IPS DF 6.9 (cell line): Measurements from ENCODE around the gene TAOK3.

Experiments
- DNase-seq: peaks from one replicate; pipeline ENCODE4 v3.0.0-alpha.2; 2013; ENCODE audit warnings: low read depth, low spot score
- H3K27ac ChIP-seq: one replicate; pipeline ENCODE4 v1.5.1; 2013; ENCODE audit warnings: low read length, control low read depth
- H3K27me3 ChIP-seq: 2 replicates; pipeline ENCODE4 v1.6.1; 2013; ENCODE audit warnings: mild to moderate bottlenecking, low read length; ENCODE audit not compliant: control insufficient read depth, insufficient read depth
- H3K36me3 ChIP-seq: 2 replicates; pipeline ENCODE4 v1.6.1; 2013; ENCODE audit warnings: low read length; ENCODE audit not compliant: control insufficient read depth, insufficient read depth
- H3K4me1 ChIP-seq: 2 replicates; pipeline ENCODE4 v1.6.1; 2013; ENCODE audit warnings: low read length; ENCODE audit not compliant: control insufficient read depth, insufficient read depth
- H3K4me3 ChIP-seq: 2 replicates; pipeline ENCODE4 v1.5.1; 2013; ENCODE audit warnings: mild to moderate bottlenecking, low read length
- H3K9me3 ChIP-seq: 2 replicates; pipeline ENCODE4 v1.6.1; 2013; ENCODE audit warnings: low read length, inconsistent platforms; ENCODE audit not compliant: control insufficient read depth, insufficient read depth
- WGBS: extraction: QIAGEN DNeasy Blood & Tissue Kit; methylation state at CpG from one replicate; pipeline ENCODE4 v1.1.7; 2013; ENCODE audit warnings: mixed read lengths, missing lambda C conversion rate; ENCODE audit not compliant: insufficient read length, insufficient coverage; 5-methylcytosine and 5-hydroxymethylcytosine counted together

The TAOK3 gene

DNA sequence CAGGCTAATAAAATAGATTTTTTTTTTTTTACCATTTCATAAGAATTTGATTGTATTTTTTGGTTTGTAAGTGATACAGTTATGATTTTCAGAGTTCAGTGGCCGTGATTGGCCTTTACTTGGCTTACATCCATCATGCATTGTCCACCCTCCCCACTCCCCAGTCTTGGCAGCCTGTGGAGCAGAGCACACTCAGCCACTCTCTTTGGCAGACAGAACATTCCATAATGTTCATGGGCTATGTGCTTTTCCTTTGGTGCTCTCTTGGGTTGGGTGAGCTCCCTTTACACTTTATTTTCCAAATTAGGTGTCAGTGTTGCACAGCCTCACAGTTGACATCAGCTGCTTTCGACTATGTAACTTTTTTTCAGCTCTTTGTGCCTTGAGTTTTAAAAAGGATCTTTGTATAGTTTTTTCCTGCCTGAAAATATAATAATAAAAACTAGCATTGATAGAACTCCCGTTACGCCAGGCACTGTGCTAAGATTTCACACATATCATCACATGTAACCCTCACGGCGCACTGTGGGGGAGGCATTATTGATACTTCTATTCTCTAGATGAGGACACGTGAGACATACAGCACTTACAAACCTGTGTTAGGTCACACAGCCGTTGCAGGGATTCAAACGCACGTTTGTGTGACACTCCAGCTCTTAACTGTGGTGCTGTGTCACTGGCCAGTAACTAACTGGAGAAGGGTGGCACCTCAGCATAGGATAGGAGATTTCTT lies 25.2 kb upstream of the TAOK3 start:
- DNase-seq: no peak
- Histone ChIP-seq H3K36me3 (peaks cover 7% of the 10 kb centered on the region), H3K4me1 (no peaks in the 10 kb centered on the region), H3K9me3 (no peaks in the 10 kb centered on the region), H3K27me3 (no peaks in the 10 kb centered on the region), H3K27ac (no peak overlapping the region), H3K4me3 (no peak overlapping the region)
- no CpG with 5 or more reads among the region's 10 CpGs for WGBS

DNA sequence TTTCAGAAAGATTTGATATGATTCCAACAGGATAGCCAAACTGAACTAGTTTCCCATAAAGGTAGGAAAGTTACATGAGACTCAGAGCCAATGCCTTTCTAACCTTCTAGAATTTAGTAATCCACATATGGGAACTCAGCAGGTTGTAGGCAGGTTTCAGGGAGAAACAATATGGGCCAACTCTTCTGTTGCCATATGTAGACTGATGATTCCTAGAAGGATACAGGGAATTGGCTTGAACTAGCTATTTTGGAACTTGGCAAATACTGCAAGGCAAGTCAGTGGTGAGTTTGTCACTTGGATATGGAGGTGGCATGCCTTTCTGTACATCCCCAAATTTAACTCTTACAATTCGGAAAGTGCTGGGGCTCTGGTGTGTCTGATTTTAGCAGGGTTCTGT lies 19.1 kb upstream of the TAOK3 start:
- H3K27ac ChIP-seq: no peak overlapping the region
- no peaks in the 10 kb centered on the region for H3K9me3 ChIP-seq
- no peak overlapping the region for H3K4me3 ChIP-seq
- no CpG with 5 or more reads among the region's 1 CpG for WGBS
- DNase-seq: no peak
- peaks cover 18% of the 10 kb centered on the region for H3K36me3 ChIP-seq
- H3K27me3 ChIP-seq: no peaks in the 10 kb centered on the region
- no peaks in the 10 kb centered on the region for H3K4me1 ChIP-seq

DNA sequence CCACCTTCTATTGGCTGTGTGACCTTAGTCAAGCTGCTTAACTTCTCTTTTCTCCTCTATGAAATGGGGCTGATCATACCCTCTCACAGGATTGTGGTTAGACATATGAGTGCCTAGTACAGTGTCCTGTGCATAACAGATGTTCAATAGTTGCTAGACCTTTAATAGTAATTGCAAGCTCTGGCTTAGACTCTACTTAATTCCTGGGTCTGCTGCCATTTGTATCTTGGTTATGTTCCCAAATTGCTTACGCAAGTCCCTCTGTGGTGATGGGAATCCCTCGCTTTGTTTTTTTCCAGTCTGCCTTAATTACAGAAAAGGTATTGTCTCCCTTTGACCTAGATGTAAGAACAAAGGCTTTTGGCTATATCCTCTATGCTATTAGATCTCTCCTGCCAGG lies 18.7 kb upstream of the TAOK3 start:
- Histone ChIP-seq H3K36me3 (peaks cover 21% of the 10 kb centered on the region), H3K27ac (no peak overlapping the region), H3K9me3 (no peaks in the 10 kb centered on the region), H3K27me3 (no peaks in the 10 kb centered on the region), H3K4me3 (no peak overlapping the region), H3K4me1 (no peaks in the 10 kb centered on the region)
- no CpG with 5 or more reads among the region's 2 CpGs for WGBS
- no peak for DNase-seq

DNA sequence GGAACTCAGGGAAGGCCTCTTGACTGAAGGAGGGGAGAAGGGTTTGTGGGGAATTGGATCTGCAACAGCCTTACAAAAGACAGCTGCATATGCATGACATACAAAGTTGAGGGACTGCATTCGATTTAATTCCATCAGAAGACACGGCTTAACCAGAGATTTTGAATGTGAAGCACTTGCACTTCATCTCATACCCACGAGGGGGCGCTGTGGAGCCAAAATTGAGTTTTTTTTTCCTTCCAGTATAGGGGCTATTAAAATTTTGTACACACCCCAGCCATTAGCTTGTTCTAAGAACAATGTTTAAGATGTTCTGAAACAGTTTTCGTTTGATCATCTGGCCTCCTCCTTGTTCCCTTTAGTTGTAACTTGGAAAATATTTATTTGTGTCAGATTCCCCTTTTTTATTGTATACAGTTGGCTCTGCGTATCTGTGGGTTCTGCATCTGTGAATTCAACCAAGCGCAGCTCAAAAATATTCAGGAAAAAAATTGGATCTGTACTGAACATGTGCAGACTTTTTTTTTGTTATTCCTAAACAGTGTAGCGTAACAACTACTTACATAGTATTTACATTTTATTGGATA lies 5.3 kb upstream of the TAOK3 start:
- Histone ChIP-seq H3K4me1 (no peaks in the 10 kb centered on the region), H3K36me3 (peaks cover 3% of the 10 kb centered on the region; the same call in 1 of the 2 replicates), H3K27ac (no peak overlapping the region), H3K4me3 (peak overlapping the region; percentile 98; the same call in 1 of the 2 replicates), H3K27me3 (no peaks in the 10 kb centered on the region), H3K9me3 (no peaks in the 10 kb centered on the region)
- no peak for DNase-seq
- no CpG with 5 or more reads among the region's 8 CpGs for WGBS

DNA sequence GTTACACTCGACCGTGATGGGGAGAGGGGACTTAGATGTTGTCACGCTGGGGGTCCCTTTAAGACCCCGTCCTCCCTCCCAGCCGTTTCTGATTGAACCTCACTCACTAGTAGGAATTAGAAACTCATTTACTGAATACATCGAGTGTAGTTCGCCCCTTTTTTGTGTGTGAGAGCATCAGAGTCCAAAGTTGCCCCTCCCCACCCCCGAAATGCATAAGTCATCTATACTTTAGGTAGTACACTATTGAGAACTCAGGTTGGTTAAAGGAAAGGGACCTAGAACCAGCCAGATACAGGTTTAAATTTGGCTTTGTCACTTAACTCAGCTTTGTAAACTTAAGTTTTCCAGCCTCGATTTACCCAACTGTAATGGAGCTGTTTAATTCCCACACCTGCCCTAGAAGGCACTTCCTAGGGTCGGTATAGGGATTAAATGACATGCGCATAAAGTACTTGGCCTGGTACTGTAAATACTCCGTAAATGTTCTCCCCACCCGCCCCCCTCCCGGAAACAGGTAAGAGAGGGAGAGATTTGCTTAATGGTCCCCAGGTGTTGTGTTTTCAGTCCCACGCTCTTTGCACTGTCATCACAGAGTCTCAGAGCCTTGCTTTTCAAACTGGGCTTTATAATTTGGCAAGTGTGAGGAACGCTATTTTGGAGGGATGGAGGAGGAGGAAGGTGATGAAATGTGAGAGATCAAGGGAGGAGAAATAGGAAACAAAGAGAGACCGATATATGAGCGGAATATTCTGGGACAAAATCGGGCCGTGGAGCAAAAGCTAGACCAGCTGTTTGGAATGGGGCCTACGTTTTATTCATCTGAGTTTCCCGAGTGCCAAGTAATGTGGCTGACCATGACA lies 4.5 kb upstream of the TAOK3 start:
- H3K4me1 ChIP-seq: no peaks in the 10 kb centered on the region
- no peak for DNase-seq
- H3K36me3 ChIP-seq: peaks cover 3% of the 10 kb centered on the region; the same call in 1 of the 2 replicates
- H3K9me3 ChIP-seq: no peaks in the 10 kb centered on the region
- H3K27ac ChIP-seq: no peak overlapping the region
- H3K4me3 ChIP-seq: peak overlapping the region; percentile 98
- H3K27me3 ChIP-seq: no peaks in the 10 kb centered on the region
- WGBS: 100% methylated on average over 1 of the region's 22 CpGs

DNA sequence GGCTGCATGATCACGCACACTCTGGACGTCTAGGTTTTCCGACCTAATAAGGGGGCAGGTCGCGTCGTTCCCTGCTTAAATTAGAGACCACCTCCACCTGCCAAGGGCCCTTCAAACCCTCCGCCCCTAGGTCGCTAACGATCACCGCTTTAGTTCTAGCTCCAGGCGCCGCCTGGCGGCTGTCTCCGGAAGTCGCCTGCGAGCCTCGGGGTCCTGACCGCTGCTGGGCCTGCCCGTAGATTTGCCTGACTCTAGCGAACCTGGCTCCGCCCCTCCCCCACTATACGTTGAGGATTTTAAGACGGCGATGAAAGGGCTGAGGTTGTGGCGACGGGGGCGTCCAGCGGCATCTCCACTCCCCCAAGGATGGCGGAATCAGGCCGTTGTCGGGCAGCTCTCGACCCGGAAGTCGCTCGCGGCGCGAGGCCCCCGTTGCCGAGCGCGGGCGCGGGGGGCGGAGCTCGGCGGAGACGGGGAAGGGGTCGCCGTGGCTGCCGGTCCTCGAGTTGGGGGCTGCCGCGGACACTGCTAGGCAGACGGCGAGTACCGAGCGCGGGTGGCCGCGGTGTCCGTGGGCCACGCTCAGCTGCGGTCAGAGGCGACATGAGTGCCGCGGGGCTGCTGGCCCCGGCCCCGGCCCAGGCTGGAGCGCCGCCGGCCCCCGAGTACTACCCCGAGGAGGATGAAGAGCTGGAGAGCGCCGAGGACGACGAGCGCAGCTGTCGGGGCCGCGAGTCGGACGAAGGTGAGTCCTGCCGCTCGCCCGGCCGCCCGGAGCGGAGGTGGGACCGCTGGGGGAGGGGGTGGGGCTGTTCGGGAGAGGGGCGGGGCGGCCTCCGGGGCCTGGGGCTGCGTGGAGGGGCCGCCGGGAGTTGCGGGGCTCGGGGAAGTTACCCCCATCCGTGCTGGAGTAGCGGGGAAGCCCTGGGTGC lies 3.6 kb upstream of the TAOK3 start, which contains the start of gene SUDS3:
Gene SUDS3, plus strand, starts transcription at position 467 of the 932 bp plus-strand sequence. Its CDS starts 137 bp downstream, at position 604.
- peak within 1 kb of the TSS; percentile 98 for H3K4me3 ChIP-seq
- peaks cover 3% of the 10 kb centered on the region; the same call in 1 of the 2 replicates for H3K36me3 ChIP-seq
- DNase-seq: peak; percentile 82
- WGBS: no CpG with 5 or more reads among the region's 102 CpGs
- no peak within 1 kb of the TSS for H3K27ac ChIP-seq
- no peaks in the 10 kb centered on the region; the same call in 1 of the 2 replicates for H3K27me3 ChIP-seq
- no peaks in the 10 kb centered on the region for H3K4me1 ChIP-seq
- no peaks in the 10 kb centered on the region for H3K9me3 ChIP-seq

DNA sequence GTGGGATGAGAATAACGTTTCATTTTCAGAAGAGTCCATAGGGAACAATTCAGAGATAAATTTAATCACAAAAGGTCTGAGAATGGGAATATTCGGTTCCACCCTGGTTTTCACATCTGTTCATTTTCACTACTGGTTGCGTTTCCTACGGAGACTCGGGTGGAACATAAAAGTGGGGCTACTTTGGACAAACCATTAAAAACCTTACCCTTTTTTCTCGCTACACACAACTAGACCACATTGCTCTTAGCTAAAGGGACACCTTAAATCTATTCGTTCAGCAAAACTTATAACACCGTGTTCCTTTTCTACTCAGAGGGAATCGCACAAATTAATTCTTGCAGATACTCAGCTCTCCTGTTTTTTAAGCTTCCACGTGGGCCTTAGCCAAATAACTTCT lies 2.6 kb upstream of the TAOK3 start:
- H3K36me3 ChIP-seq: peaks cover 3% of the 10 kb centered on the region; the same call in 1 of the 2 replicates
- H3K27me3 ChIP-seq: no peaks in the 10 kb centered on the region; the same call in 1 of the 2 replicates
- no peak overlapping the region for H3K4me3 ChIP-seq
- no peak overlapping the region for H3K27ac ChIP-seq
- H3K4me1 ChIP-seq: no peaks in the 10 kb centered on the region
- DNase-seq: no peak
- no peaks in the 10 kb centered on the region for H3K9me3 ChIP-seq
- no CpG with 5 or more reads among the region's 10 CpGs for WGBS

DNA sequence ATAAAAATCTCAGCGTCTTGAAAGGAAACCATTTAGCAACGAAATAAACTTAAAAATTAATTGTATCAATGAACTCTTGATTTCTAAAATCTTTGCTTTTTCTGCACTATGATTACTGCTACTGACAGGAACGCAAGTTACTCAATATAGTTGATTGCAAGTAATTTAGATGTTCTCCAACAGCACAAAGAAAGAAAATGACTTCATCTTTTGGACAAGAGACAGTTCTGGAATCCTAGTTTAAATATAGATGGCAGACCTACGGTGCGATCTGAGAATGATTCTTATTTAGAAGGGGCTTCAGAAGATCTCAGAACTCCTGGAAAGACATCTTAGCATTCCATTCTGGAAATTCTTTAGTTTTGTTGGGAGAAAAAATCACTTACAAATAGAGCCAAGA lies 2.2 kb upstream of the TAOK3 start:
- H3K27ac ChIP-seq: no peak overlapping the region

DNA sequence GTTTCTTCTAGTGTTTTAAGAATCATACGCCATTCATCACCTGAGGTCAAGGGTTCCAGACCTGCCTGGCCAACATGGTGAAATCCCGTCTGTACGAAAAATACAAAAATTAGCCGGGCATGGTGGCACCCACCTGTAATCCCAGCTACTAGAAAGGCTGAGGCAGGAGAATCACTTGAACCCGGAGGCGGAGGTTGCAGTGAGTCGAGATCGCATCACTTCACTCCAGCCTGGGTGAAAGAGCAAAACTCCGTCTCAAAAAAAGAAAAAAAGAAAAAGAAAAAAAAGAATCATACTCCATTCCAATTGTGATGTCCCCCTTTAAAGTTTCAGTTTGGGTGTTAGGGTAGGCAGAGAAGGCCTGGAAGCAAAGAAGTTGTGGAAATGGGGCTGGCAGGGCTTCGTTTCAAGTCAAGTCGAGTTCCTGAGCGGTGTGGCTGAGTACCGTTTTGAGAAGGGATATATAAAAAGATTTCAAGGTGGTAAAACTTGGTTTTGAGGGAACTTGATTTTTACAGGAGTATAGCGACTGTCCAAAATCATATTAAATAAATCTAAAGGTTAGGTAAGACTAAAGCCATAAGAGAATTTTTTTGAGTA lies 1.5 kb upstream of the TAOK3 start:
- Histone ChIP-seq H3K27me3 (no peaks in the 10 kb centered on the region; the same call in 1 of the 2 replicates), H3K9me3 (no peaks in the 10 kb centered on the region), H3K36me3 (no peaks in the 10 kb centered on the region), H3K4me1 (no peaks in the 10 kb centered on the region), H3K27ac (no peak overlapping the region), H3K4me3 (no peak overlapping the region)
- WGBS: no CpG with 5 or more reads among the region's 14 CpGs
- no peak for DNase-seq

More for the DNA sequence above, 2.2 kb upstream of the TAOK3 start:
- H3K4me1 ChIP-seq: no peaks in the 10 kb centered on the region
- H3K4me3 ChIP-seq: no peak overlapping the region
- no peaks in the 10 kb centered on the region for H3K9me3 ChIP-seq
- WGBS: no CpG with 5 or more reads among the region's 5 CpGs
- DNase-seq: no peak
- H3K36me3 ChIP-seq: peaks cover 3% of the 10 kb centered on the region; the same call in 1 of the 2 replicates
- H3K27me3 ChIP-seq: no peaks in the 10 kb centered on the region; the same call in 1 of the 2 replicates
